NCI-H2227 (cell line): ENCODE data around the gene LHX6.

Experiments used
- DNase-seq: peaks from one replicate; lab custom pipeline; 2025; ENCODE audit not compliant: unreplicated experiment; lab: John Stamatoyannopoulos, UW

The LHX6 gene

DNA sequence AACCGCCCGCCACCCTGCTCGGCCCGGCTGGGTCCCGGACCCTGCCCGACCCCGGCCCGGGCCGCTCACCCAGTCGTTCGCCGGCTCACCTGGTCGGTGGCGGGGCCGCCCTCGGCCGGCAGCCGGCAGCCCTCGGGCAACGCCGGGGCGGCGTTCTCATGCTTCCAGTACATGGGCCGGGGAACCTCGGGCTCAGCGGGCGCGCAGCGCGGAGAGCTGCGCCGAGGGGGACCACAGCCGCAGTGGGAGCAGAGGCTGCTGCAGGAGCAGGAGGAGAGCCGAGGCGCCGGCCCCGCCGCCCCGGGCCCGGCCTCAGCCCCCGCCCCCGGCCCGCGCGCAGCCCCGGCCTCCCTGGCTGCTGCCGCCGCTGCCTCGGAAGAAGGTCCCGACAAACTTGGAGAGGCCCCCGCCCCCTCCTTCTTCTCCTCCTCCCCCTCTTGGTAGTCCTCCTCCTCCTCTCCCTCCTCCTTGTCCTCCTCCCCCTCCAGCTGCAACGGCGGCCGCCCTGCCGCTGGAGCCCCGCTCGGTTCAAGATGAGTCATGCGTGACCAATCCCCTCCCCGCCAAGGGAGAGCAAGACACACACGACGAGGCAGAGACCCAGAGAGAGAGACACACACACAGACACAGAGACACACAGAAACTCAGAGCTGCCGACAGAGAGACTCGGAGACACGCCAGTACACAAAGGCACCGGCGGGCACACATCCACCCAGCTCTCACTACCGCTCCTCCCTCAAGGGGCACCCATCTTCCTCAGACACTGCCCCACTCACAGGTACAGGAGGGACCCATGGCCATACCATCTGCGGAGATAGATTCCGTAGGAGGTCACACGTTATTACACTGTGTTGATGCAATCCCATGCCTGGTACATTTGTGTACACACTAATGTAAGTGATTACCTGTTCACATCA lies at the start of gene LHX6:
Gene LHX6, minus strand, starts transcription at position 390 of the 917 bp plus-strand sequence. Its CDS starts 217 bp downstream, at position 173.
- DNase-seq, result peak; percentile 25

DNA sequence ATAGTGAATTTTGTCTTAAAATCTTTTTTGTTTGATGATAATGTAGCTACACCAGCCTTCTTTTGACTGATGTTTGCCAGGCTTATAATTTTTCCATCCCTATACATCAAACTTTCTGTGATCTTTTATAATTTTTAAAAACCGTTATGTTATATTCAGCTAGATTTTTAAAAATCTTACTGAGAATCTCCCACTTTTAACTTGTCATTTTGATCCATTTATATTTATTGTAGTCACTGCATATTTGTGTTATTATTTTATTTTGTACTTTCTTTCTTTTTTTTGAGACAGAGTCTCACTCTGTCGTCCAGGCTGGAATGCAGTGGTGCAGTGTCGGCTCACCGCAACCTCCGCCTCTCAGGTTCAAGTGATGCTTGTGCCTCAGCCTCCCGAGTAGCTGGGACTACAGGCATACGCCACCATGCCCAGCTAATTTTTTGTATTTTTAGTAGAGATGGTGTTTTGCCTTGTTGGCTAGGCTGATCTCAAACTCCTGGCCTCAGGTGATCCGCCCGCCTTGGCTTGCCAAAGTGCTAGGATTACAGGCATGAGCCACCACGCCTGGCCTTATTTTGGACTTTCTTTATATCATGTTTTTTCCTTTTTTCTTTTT lies 48.6 kb upstream of the LHX6 start:
- no peak for DNase-seq

DNA sequence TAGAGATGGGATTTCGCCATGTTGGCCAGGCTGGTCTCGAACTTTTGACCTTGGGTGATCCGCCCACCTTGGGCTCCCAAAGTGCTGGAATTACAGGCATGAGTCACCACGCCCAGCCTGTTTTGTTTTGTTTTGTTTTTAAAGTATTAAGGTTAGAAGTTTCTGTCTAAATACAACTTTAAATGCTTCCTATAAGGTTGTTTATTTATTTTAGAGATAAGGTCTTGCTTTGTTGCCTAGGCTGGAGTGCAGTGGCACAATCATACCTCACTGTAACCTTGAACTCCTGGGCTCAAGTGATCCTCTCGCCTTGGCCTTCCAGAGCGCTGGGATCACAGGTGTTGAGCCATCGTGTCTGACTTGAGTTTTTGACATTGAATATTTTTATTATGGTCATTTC lies 47.3 kb upstream of the LHX6 start:
- DNase-seq, result no peak

DNA sequence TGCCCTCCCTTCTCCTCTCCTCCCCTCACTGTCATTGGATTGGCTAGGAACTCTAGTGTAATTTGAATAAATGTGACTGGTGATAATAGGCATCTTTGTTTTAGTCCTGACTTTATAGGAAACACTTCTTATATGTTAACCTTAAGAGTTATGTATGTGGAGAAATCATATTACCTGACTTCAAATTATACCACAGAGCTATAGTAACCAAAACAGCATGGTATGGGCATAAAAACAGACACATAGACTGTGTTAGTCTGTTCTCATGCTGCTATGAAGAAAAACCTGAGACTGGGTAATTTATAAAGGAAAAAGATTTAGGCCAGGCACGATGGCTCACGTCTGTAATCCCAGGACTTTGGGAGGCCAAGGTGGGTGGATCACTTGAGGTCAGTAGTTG lies 45.3 kb upstream of the LHX6 start:
- no peak for DNase-seq

DNA sequence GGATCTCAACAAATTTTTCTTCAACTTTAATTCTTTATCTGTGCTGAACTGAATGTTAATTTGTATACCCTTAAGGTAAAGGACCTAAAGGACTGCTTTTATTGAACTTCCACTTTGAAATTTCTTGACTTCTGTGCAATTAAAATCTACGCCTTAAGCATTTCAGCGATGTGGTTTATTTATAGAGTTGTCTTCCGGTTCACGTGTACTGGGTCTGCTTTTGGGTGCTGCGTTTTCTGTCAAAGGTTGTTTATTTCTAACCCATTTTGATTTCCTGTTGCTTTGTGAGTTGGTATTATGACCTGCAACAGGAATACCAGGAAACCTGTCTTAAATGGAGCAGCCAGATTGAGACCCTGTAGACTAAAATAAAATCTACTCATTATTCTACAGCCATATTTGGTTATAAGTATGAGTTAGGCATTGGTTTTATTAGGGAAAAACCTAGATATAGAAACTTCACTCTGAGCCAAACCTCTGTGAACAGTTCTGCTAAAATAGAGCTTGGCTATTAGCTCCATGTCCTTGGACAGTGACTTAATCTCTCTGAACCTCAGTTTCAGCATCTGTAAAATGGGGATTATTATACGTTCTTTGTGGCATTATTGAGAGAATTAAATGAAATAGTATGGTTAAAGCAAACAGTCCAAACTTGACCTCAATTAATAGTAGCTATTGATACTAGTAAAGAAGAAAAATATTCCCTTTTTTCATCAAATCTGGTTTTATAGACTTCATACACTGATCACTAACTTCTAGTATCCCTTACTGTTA lies 39.5 kb upstream of the LHX6 start:
- DNase-seq, result no peak

DNA sequence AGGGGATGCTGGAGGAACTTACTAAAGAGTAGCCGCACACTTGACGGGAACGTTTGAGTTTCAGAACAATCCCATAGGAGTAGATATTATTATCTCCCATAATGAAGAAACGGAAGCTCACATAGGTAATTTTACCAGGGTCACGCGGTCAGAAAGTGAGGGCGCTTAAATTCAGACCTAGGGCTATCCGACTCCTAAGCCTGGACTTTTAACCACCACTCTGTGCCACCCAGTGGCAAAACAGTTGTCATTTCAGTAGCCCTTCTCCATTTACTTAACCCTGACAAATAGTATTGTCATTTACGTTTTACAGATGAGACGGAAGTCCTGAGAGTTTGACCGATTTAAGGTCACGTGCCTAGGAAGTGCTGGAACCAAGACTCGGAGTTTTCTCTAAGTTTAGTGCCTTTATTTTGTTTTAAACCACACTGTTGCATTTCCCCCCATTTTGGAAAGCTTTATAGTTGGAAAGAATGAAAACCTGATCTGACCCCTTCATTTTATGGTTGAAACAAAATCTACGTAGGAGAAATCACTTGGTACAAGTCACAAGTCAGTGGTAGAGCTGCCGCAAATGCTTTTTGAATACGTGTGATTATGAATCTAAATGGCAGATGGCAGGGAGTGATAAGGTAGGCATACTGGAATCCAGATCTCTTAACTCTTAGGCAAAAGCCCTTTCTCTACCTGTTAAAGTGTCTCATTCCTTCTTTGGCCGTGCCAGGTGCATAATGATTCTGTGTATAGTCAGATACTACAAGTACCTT lies 36.6 kb upstream of the LHX6 start:
- DNase-seq, result peak; percentile 31

DNA sequence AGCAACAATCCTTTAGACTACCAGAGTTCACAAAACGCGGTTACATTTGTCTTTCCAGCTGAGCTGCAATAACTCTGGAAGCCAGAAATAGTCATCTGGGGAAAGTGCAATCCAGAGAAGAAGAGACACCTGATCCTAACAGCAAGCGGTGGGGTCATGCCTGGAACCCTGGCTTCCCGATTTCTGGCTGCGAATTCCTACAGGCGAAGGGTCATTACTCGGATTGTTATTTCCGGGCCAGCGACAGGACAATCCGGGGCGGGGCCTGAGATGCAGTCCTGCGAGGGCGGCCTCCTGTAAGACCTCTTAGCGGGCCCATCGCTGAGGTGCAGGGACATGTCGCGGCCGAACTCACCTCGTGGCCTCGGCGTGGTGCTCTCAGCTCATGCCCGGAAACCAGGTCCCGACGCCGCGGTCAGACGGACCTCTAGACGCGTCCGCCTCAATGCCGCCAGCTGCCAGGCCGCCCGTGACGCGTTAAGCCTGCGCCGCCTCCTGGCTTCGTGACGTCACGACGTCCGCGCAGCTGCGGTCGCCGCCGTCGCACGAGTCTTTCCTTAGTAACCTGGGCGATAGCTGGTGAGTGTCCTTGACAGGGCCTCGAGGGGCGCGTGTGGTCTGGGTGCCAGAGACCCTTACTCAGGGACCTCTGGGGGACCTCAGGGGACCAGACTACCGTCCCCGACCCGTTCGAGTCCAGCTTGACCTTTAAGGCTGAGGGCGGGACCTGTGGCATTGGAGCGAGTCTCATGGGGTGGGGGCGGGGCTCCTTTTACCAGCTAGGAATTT lies 35.8 kb upstream of the LHX6 start, which contains the start of the genes MRRF and RBM18:
Gene MRRF, plus strand, starts transcription at position 523 of the 789 bp plus-strand sequence. CDS start 6,010 bp downstream, outside the sequence.
Gene RBM18, minus strand, starts transcription at position 481 of the 789 bp plus-strand sequence. CDS start 3,348 bp downstream, outside the sequence.
- DNase-seq, result peak; percentile 90

DNA sequence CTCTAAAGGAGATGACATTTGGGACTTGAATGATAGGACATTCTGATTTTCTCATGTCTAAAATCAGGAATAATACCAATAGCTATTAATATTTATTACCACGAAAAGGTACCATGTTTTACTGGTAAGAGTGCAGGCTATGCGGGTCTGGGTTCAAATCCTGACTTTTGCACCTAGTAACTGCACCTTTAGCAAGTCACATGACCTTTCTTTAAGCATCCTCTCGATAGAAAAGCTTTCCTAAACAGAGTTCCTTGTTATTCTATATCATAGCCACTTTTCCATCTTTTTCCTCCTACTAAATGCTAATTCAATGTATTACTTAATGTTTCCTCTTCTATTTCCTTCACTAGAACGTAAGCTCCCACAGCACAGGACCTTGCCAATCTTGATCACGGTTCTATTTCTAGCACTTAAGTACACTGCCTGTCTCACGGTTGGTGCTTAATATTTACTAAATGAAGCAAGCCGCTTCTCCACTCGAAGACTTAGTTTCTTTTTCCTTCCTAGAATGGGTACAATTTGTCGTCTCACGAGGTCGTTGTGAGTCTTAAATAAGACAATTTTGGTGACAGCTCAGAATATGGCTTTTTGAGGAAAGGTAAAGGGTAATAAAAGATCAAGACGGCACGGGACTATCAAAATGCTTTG lies 35.1 kb upstream of the LHX6 start:
- DNase-seq, result no peak

DNA sequence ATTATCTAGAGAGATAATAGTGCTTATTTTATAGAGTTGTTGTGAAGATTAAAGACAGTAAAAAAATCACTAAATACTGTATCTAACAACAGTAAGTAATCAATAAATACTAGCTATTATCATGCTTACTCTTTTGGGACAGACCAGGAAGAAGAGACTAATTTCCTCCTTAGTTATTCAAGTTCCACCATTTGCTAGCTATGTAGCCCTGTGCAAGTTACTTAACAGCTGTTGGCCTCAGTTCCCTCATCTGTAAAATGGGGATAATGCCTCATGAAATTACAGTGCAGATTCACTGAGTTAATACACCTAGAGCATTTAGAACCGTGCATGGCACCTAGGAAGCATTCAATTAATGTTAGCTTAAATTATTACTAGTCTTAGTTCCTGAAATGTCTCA lies 33.3 kb upstream of the LHX6 start:
- DNase-seq, result no peak

DNA sequence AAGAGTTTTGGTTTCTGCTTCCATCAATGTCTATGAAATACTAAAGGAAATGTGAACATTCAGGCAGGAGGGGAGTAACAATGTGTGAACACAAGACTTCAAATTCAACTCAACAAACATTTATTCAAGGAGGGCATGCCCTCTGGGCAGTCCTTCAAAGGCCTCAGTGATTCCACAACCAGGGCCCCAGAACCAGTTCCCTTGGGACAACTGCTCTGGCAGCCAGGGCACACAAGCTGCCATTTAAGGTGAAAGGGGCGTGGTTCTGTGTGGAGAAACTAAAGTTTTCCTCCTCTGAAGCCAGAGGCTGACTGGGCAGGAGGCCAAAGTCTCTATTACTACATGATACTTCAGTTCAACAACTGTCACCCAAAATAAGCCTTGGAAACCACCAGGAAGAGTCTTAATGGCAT lies 32.7 kb upstream of the LHX6 start:
- no peak for DNase-seq

DNA sequence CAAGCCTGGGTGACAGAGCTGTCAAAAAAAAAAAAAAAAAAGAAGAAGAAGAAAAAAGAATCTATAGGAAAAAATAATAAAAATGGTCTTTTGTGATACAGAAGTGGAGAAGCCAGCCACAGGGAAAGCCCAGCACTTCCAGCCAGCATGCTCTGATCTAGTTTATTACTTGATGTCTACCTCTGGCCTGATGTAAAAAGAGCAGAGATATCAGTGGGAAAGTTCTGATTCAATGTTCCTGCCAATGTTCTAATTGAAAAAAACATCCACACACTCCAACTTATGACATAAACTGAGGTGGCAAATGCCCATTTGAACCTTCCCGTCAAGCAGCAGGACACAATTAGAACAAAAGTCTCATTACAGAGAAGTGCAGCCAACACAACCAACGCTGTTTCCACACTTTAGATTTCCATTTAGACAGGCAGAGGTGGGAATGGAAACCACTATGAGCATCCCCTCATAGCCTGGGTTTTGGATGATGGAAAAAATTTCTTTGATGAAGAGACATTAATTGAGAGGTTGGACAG lies 30.2 kb upstream of the LHX6 start:
- DNase-seq, result no peak

DNA sequence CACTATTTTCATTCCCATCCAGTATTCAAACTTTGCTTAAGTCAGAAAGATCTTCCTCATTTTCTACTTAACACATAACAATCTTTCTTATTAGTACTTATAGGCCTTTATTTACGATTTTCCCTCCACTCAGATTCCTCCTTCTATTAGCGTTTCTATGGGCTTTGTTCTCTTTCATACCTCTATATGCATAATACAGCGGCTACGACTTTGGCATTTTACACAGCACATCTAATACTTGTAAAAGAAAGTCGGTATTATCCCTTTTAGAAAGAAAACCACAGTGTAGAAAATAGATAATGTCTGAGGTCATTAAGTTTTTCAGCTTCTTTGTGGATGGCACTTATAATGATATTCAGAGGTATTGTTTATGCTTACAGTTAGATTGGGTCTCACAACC lies 27.4 kb upstream of the LHX6 start:
- DNase-seq, result no peak

DNA sequence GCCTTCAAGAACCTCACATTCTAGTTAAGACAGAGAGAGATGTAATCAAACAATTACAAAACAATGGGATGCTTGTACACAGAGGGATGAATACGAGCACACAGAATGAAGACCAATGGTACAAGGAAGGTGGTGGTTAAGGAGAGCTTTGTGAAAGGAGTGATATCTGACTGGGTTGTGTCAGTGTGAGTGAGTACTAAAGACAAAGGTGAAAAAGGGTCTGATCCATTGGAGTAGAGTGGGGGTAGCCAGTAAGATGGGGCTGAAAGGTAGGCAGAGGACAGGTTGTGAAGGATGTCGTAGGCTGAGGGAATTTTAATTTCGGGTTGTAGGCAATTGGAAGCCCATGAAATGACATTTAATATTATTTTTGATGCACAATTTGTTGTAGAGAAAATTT lies 26.0 kb upstream of the LHX6 start:
- no peak for DNase-seq

DNA sequence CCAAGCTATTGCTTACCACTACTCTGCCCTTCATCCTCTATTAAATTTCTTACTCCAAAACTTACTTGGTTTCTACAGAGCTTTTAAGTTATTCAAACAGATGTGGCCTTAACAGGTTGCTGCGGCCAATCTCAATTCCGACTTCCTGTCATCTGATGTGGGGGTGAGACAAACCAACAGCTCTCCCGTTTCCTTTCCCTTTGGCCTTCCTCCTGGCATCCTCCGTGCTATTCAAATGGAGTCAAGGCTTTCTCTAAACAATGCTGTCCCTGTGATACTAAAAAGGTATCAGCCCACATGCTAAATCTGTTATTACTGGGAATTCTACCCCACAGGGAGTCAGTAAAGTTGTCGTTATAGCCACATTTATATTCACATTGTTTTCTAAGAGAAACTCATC lies 24.0 kb upstream of the LHX6 start:
- no peak for DNase-seq

DNA sequence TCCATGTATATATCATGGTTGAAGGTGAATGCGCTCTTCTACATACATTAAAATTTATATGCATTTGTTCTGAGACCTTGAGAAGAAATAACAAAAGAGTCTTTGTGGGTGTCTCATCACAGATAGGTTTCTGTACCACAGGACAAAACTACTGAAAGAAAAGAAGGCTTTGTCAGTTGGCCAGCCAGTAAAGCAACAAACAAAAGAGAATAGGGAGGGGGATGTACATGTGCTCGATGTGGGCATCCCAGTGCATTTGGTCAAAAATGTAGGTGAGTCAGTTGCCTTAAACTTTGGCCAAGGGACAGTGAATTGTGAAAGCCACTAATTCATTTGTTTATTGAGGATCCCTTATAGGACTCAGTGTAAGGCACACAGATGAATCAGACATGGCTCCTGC lies 22.6 kb upstream of the LHX6 start:
- no peak for DNase-seq

DNA sequence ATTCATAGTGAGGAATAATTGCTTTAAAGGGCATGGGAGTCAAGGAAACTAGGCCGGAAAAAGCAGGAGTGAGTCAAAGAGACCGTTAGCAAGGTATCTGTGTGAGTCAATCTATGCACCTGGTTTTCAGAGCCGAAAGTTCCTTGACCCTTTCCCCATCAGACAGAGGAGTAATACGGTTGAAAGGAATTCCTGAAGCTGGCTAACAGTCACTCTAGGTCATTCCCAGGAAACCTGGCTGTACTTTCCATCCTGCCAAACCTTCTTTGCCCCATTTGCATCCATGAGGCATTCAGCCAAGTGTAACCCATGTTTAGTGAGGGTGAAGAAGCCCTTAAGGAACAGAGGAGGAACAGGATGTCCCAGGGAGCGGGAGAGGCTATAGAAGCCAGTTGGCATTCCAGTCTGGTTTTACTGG lies 19.7 kb upstream of the LHX6 start:
- no peak for DNase-seq

DNA sequence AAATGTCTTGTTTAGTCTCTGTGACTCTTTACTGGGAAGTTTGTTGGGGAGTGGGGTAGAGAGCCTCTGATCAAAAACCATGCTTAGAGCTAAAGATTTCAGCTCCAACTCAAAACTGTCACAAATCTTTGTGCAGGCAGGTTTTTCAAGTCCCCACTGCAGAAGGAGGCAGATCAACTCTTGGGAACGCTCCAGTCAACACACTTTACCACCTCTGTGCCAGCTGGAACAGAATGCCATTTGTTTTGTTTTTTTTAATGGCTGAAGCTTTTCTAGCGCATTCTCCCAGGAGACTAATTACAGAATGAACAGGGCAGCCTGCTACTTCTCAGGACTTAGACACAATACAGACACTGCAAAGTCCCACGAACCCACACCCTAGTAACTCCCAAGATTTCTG lies 17.9 kb upstream of the LHX6 start:
- no peak for DNase-seq

DNA sequence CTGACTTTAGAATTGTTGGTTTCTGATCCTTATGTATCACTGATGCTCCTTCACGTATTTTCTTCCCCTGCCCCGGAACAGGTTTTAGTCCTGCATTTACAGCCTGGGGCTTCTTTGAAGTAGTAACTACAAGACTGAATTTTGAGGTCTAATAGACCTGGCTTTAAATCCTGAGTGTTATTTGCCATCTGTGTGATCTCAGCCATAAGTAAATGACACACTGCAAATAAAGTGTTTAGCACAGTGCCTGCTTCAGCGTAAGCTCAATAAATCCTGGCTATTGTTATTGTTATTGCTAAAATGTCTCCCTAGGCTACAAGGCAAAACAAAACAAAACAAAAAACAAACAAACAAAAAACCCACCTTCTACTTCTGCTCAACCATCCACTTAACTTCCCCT lies 15.6 kb upstream of the LHX6 start:
- no peak for DNase-seq

DNA sequence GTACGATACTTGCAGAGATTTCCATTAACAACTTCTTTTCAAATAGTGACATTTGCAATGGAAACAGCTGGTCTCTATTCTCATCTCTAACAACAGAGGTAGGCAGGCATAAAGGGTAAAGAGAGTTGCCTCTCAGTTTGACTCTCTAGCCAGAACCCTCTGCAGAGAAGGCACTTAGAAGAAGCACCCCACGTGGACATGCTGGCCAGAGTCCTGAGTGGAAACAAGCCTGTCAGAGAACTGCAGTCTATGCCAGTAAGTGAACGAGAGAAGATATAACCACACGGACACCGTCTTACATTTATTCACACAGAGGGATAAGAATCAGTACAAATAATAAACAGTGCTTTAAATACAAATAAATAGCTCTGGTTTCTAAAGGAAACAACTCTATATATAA lies 11.0 kb upstream of the LHX6 start:
- no peak for DNase-seq
